Lower lobe of right lung (tissue), 2 donors: Measurements from ENCODE around the gene APOE. TPM values are rescaled to one million over a fixed set of nuclear protein-coding genes. Genes with fewer than 3 reads are reported as not detected.
"Not testable (repeated sequence)": the region's sequence is repeated elsewhere in the genome, so short reads cannot be mapped to it uniquely, and the experiment has no call there.

Experiments used
- ATAC-seq, 2 donors: fragments of 200-7000 bp; cut with Tn5 transposase; one replicate each; pipeline ENCODE4 v1.9.1; 2020 to 2022; ENCODE audit warnings: mild to moderate bottlenecking in 2 of 2, moderate library complexity in 2 of 2
- DNase-seq: peaks from one replicate; pipeline ENCODE4 v3.0.0-alpha.2; 2020
- H3K27ac ChIP-seq: fragments of 200-600 bp; one replicate; pipeline ENCODE4 v1.8.0; 2022
- H3K27me3 ChIP-seq: fragments of 200-600 bp; one replicate; pipeline ENCODE4 v1.8.0; 2022; ENCODE audit warnings: low read depth
- H3K36me3 ChIP-seq: fragments of 200-600 bp; one replicate; pipeline ENCODE4 v1.8.0; 2022; ENCODE audit warnings: mild to moderate bottlenecking
- H3K4me1 ChIP-seq: fragments of 200-600 bp; one replicate; pipeline ENCODE4 v1.8.0; 2022
- H3K4me3 ChIP-seq: fragments of 200-600 bp; one replicate; pipeline ENCODE4 v1.8.0; 2022; ENCODE audit warnings: mild to moderate bottlenecking
- H3K9me3 ChIP-seq: fragments of 200-600 bp; one replicate; pipeline ENCODE4 v1.8.0; 2022
- CTCF ChIP-seq: fragments of 200-600 bp; IDR thresholded peaks from one replicate; pipeline ENCODE4 v1.8.0; 2022; ENCODE audit warnings: antibody characterized with exemption, mild to moderate bottlenecking
- intact Hi-C: fragments of 100-400 bp; cut with DNase I; formaldehyde crosslinking; loops from one replicate; pipeline ENCODE4 v1.11.0; 2022
- total RNA-seq: library from RNA; stranded (reverse); fragmentation: NEBNext Ultra II Directional; extraction: Animal tissue kit (Norgen Biotek cat#: 25700); gene quantifications from one replicate; pipeline ENCODE4 v1.2.1, GENCODE V29; 2021
- donor health status: DM: no; HTN: yes; CAD: no; lungs with severe emphysema.

Gene APOE
- total RNA-seq, 1 donor from 2014 or later, result 447 TPM

- H3K36me3 ChIP-seq, result peaks cover 67% of the 10 kb centered on the region
- H3K4me3 ChIP-seq, result no peak overlapping the region
- DNase-seq (no peak), ATAC-seq (no peak)
- H3K27me3 ChIP-seq, result no peaks in the 10 kb centered on the region
- H3K9me3 ChIP-seq, result no peaks in the 10 kb centered on the region
- no peaks in the 10 kb centered on the region for H3K4me1 ChIP-seq
- intact Hi-C loops, result no loop called here
- no peak for TF ChIP-seq CTCF
- no peak overlapping the region for H3K27ac ChIP-seq
Measured at GRCh38 chr19:44878120-44878865, 27.3 kb upstream of the APOE start.

GRCh38 chr19:44879309-44880065 is 26.1 kb upstream of the APOE start:
- no peak for DNase-seq
- peak in 1 of 2 donors; percentile 12 for ATAC-seq
- TF ChIP-seq CTCF, result no peak
- Histone ChIP-seq H3K36me3 (peaks cover 62% of the 10 kb centered on the region), H3K4me1 (no peaks in the 10 kb centered on the region), H3K4me3 (no peak overlapping the region), H3K27ac (no peak overlapping the region), H3K9me3 (no peaks in the 10 kb centered on the region), H3K27me3 (no peaks in the 10 kb centered on the region)
- intact Hi-C loops, result no loop called here

GRCh38 chr19:44882063-44882462 is 23.5 kb upstream of the APOE start:
- intact Hi-C loops, result no loop called here
- Histone ChIP-seq H3K4me1 (no peaks in the 10 kb centered on the region), H3K4me3 (no peak overlapping the region), H3K36me3 (peaks cover 53% of the 10 kb centered on the region), H3K27me3 (no peaks in the 10 kb centered on the region), H3K27ac (no peak overlapping the region), H3K9me3 (no peaks in the 10 kb centered on the region)
- ATAC-seq, result no peak
- no peak for TF ChIP-seq CTCF
- no peak for DNase-seq

- ATAC-seq, intact Hi-C loops, H3K4me1 ChIP-seq, H3K9me3 ChIP-seq, H3K27ac ChIP-seq, H3K27me3 ChIP-seq, DNase-seq, H3K4me3 ChIP-seq: not testable (repeated sequence)
- peaks cover 53% of the 10 kb centered on the region for H3K36me3 ChIP-seq
Measured at GRCh38 chr19:44882619-44883397, 22.8 kb upstream of the APOE start.

GRCh38 chr19:44883922-44884321 is 21.7 kb upstream of the APOE start:
- no peak overlapping the region for H3K27ac ChIP-seq
- TF ChIP-seq CTCF, result no peak
- no peaks in the 10 kb centered on the region for H3K4me1 ChIP-seq
- peaks cover 49% of the 10 kb centered on the region for H3K36me3 ChIP-seq
- intact Hi-C loops, result no loop called here
- no peak overlapping the region for H3K4me3 ChIP-seq
- ATAC-seq (no peak), DNase-seq (no peak)
- H3K27me3 ChIP-seq, result no peaks in the 10 kb centered on the region
- no peaks in the 10 kb centered on the region for H3K9me3 ChIP-seq
